ENCODE measurements around the gene LETM1.

DNA sequence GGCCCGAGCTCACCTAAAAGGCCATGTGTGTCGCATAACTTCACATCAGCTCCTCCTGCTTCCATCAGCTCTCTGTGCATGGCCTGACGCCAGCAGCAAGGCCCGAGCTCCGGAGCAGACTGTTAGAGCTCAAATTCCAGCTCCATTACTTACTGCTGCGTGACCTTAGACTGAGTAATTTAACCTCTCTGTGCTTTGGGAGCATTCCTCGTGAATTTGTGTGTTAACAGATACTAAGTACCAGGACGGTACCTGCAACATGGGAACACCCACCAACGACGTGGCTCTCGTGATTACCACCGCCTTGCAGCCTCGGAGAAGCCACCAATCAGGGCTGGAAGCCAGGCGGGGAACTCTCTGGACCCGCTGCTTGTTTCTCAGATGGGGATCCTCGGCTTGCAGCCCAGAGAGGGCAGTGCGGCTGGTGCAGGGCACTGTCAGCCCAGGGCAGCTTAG lies 12.9 kb downstream of the LETM1 start:
- no peak for TF ChIP-seq SUZ12 (IDR thresholded peaks at IDR 0.05; ENCODE audit: low read depth, low read length)
- no peak for TF ChIP-seq ISX (CRISPR knock-in tag; conservative IDR thresholded peaks at IDR 0.05)
- TF ChIP-seq CREB1 (IDR thresholded peaks at IDR 0.05) = no peak
- no peak for TF ChIP-seq CREB1 (CRISPR knock-in tag; IDR thresholded peaks at IDR 0.05)
- TF ChIP-seq ATF1 (CRISPR knock-in tag; IDR thresholded peaks at IDR 0.05) = no peak
- no peak for TF ChIP-seq ADNP (CRISPR knock-in tag; IDR thresholded peaks at IDR 0.05)
- TF ChIP-seq, protein P1, sequence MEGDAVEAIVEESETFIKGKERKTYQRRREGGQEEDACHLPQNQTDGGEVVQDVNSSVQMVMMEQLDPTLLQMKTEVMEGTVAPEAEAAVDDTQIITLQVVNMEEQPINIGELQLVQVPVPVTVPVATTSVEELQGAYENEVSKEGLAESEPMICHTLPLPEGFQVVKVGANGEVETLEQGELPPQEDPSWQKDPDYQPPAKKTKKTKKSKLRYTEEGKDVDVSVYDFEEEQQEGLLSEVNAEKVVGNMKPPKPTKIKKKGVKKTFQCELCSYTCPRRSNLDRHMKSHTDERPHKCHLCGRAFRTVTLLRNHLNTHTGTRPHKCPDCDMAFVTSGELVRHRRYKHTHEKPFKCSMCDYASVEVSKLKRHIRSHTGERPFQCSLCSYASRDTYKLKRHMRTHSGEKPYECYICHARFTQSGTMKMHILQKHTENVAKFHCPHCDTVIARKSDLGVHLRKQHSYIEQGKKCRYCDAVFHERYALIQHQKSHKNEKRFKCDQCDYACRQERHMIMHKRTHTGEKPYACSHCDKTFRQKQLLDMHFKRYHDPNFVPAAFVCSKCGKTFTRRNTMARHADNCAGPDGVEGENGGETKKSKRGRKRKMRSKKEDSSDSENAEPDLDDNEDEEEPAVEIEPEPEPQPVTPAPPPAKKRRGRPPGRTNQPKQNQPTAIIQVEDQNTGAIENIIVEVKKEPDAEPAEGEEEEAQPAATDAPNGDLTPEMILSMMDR (CRISPR knock-in tag; IDR thresholded peaks at IDR 0.05) = no peak
- TF ChIP-seq, protein P2, sequence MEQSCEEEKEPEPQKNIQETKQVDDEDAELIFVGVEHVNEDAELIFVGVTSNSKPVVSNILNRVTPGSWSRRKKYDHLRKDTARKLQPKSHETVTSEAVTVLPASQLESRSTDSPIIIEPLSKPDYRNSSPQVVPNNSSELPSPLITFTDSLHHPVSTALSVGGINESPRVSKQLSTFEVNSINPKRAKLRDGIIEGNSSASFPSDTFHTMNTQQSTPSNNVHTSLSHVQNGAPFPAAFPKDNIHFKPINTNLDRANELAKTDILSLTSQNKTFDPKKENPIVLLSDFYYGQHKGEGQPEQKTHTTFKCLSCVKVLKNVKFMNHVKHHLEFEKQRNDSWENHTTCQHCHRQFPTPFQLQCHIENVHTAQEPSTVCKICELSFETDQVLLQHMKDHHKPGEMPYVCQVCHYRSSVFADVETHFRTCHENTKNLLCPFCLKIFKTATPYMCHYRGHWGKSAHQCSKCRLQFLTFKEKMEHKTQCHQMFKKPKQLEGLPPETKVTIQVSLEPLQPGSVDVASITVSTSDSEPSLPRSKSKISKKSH (CRISPR knock-in tag; IDR thresholded peaks at IDR 0.05; ENCODE audit: borderline replicate concordance) = no peak
- no peak for TF ChIP-seq TAF1 (CRISPR knock-in tag; IDR thresholded peaks at IDR 0.05)
- TF ChIP-seq POLR2AphosphoS5 (IDR thresholded peaks at IDR 0.05; ENCODE audit: low read depth, low read length) = no peak
- TF ChIP-seq, protein P3, sequence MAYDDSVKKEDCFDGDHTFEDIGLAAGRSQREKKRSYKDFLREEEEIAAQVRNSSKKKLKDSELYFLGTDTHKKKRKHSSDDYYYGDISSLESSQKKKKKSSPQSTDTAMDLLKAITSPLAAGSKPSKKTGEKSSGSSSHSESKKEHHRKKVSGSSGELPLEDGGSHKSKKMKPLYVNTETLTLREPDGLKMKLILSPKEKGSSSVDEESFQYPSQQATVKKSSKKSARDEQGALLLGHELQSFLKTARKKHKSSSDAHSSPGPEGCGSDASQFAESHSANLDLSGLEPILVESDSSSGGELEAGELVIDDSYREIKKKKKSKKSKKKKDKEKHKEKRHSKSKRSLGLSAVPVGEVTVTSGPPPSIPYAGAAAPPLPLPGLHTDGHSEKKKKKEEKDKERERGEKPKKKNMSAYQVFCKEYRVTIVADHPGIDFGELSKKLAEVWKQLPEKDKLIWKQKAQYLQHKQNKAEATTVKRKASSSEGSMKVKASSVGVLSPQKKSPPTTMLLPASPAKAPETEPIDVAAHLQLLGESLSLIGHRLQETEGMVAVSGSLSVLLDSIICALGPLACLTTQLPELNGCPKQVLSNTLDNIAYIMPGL (CRISPR knock-in tag; IDR thresholded peaks at IDR 0.05; ENCODE audit: borderline replicate concordance in 1 of 2, low read depth in 1 of 2) = no peak
- TF ChIP-seq EZH2 (conservative IDR thresholded peaks at IDR 0.05; ENCODE audit: low read depth, low read length) = no peak
